OCI-LY1 (cell line): ENCODE measurements around the gene TTLL5.

ENCODE experiments used
- H2AFZ ChIP-seq: fragments of 200-600 bp; sonication (generic), shearing (Covaris generic); 2 replicates; pipeline ENCODE4 v1.6.0; 2014; ENCODE audit warnings: antibody characterized with exemption, mild to moderate bottlenecking, low read length
- H3F3A ChIP-seq: fragments of 200-600 bp; sonication (generic), shearing (Covaris generic); 2 replicates; pipeline ENCODE4 v1.6.0; 2014; ENCODE audit warnings: mild to moderate bottlenecking, antibody characterized with exemption, low read length, moderate library complexity; ENCODE audit not compliant: insufficient read depth
- H3K27ac ChIP-seq: fragments of 200-600 bp; sonication (generic); 2 replicates; pipeline ENCODE4 v1.5.1; 2014; ENCODE audit warnings: low read length, mixed run types, mild to moderate bottlenecking, low read depth; ENCODE audit not compliant: poor library complexity, severe bottlenecking
- H3K27me3 ChIP-seq: fragments of 200-600 bp; sonication (generic); 2 replicates; pipeline ENCODE4 v1.6.0; 2014; ENCODE audit warnings: antibody characterized with exemption, mild to moderate bottlenecking, low read length, moderate library complexity; ENCODE audit not compliant: insufficient read depth
- H3K36me3 ChIP-seq: fragments of 200-600 bp; sonication (generic); 2 replicates; pipeline ENCODE4 v1.6.1; 2014; ENCODE audit warnings: mild to moderate bottlenecking, antibody characterized with exemption, low read length, moderate library complexity, mixed read lengths; ENCODE audit not compliant: insufficient read depth
- H3K4me1 ChIP-seq: fragments of 200-600 bp; sonication (generic); 2 replicates; pipeline ENCODE4 v1.5.1; 2014; ENCODE audit warnings: mild to moderate bottlenecking, low read length, moderate library complexity; ENCODE audit not compliant: insufficient read depth, severe bottlenecking
- H3K4me2 ChIP-seq: fragments of 200-600 bp; sonication (generic), shearing (Covaris generic); 2 replicates; pipeline ENCODE4 v1.6.1; 2014; ENCODE audit warnings: low read length
- H3K4me3 ChIP-seq: fragments of 200-600 bp; sonication (generic); 2 replicates; pipeline ENCODE4 v1.5.1; 2014; ENCODE audit warnings: low read length, low read depth, mild to moderate bottlenecking, mixed read lengths; ENCODE audit not compliant: poor library complexity, severe bottlenecking
- H3K79me2 ChIP-seq: fragments of 200-600 bp; shearing (Covaris generic); 2 replicates; pipeline ENCODE4 v1.6.1; 2016; ENCODE audit warnings: mixed run types, low read length, mixed read lengths; ENCODE audit not compliant: insufficient read depth
- H3K9ac ChIP-seq: fragments of 200-600 bp; sonication (generic), shearing (Covaris generic); 2 replicates; pipeline ENCODE4 v1.6.1; 2014; ENCODE audit warnings: mild to moderate bottlenecking, low read length, mixed read lengths
- H3K9me2 ChIP-seq: fragments of 200-600 bp; sonication (generic), shearing (Covaris generic); 2 replicates; pipeline ENCODE4 v1.6.1; 2014; ENCODE audit warnings: low read depth, mild to moderate bottlenecking, low read length, mixed read lengths
- H3K9me3 ChIP-seq: fragments of 200-600 bp; shearing (Covaris generic); 2 replicates; pipeline ENCODE4 v1.6.1; 2014; ENCODE audit warnings: low read length, mixed read lengths
- H4K20me1 ChIP-seq: fragments of 200-600 bp; sonication (generic), shearing (Covaris generic); 2 replicates; pipeline ENCODE4 v1.6.0; 2016; ENCODE audit warnings: mild to moderate bottlenecking, low read length; ENCODE audit not compliant: insufficient read depth
- EZH2 ChIP-seq: fragments of 200-600 bp; sonication (generic), shearing (Covaris generic); IDR thresholded peaks from 2 replicates; pipeline ENCODE4 v1.8.0; 2017; ENCODE audit warnings: borderline replicate concordance, mixed run types, mild to moderate bottlenecking, antibody characterized with exemption, low read length, moderate library complexity, mixed read lengths
- TF ChIP-seq, protein P1 (sequence below): fragments of 200-600 bp; sonication (generic), shearing (Covaris generic); IDR thresholded peaks from 2 replicates; pipeline ENCODE4 v1.5.1; 2017; ENCODE audit warnings: mild to moderate bottlenecking, antibody characterized with exemption, low read length, moderate library complexity, mixed read lengths

TTLL5 gene

DNA sequence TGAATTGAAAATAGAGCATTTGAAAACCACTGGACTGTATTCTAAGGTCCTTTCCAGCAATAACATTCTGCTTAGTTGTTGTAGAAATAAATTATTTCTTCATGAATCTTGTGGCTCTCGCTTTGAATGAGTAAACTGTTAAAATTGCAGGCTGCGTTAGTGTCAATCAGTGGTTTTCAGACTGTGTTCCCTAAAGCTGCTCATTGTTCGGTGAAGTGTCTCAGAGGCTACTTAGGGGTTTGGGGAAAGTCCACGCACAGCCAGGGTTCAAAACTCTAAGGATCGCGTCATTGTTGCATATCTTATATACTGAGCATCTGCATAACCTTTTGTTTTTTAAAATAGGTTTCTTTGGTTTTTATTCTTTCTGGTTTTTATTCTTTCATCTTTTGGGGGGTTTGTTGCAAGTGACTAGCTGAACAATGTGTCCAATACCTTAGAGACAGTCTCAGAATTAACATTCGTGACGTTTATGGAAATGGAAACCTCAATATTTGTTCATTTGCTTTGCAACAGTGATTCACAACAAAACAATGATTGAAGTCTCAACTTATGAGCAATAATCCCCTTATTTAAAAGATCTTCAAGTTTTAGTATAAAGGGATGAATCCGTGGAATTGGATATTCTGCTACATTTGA, 108.1 kb downstream of the TTLL5 start:
- no peak overlapping the region for H3K4me2 ChIP-seq
- H3K9ac ChIP-seq, result no peak overlapping the region
- H3F3A ChIP-seq, result no peaks in the 10 kb centered on the region
- no peak overlapping the region for H3K27ac ChIP-seq
- H4K20me1 ChIP-seq, result no peaks in the 10 kb centered on the region
- H3K27me3 ChIP-seq, result no peaks in the 10 kb centered on the region
- H3K4me1 ChIP-seq, result no peaks in the 10 kb centered on the region
- no peak for TF ChIP-seq EZH2
- TF ChIP-seq, protein P1, sequence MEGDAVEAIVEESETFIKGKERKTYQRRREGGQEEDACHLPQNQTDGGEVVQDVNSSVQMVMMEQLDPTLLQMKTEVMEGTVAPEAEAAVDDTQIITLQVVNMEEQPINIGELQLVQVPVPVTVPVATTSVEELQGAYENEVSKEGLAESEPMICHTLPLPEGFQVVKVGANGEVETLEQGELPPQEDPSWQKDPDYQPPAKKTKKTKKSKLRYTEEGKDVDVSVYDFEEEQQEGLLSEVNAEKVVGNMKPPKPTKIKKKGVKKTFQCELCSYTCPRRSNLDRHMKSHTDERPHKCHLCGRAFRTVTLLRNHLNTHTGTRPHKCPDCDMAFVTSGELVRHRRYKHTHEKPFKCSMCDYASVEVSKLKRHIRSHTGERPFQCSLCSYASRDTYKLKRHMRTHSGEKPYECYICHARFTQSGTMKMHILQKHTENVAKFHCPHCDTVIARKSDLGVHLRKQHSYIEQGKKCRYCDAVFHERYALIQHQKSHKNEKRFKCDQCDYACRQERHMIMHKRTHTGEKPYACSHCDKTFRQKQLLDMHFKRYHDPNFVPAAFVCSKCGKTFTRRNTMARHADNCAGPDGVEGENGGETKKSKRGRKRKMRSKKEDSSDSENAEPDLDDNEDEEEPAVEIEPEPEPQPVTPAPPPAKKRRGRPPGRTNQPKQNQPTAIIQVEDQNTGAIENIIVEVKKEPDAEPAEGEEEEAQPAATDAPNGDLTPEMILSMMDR, result no peak
- H3K36me3 ChIP-seq, result peaks cover 7% of the 10 kb centered on the region; the same call in 1 of the 2 replicates
- no peaks in the 10 kb centered on the region for H3K79me2 ChIP-seq
- no peaks in the 10 kb centered on the region for H3K9me3 ChIP-seq
- no peak overlapping the region for H3K4me3 ChIP-seq
- H2AFZ ChIP-seq, result no peak overlapping the region
- H3K9me2 ChIP-seq, result no peaks in the 10 kb centered on the region

DNA sequence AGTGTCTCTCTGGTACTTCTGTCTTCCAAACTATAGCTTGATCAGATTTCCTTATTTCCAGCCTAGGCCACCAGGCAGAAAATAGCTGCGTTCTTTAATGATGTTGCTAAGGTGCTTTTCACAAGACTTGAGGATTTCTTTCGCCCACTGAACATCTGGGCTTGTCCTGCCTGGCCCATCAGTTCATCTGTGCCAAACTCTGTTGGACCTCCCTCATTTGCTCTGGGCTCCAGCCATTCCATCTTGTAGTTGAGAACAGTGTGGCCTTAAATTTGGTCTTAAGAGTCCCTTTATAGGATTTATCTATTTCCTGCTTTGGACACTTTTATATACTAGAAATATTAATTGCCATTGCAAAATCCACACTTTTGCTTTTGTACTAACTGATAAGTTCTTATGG, 109.6 kb downstream of the TTLL5 start:
- Histone ChIP-seq H3K27me3 (no peaks in the 10 kb centered on the region), H4K20me1 (no peaks in the 10 kb centered on the region), H3K9me3 (no peaks in the 10 kb centered on the region), H3K36me3 (peaks cover 10% of the 10 kb centered on the region), H2AFZ (no peak overlapping the region), H3K27ac (no peak overlapping the region), H3K79me2 (no peaks in the 10 kb centered on the region), H3K4me2 (no peak overlapping the region), H3K4me1 (no peaks in the 10 kb centered on the region), H3K9ac (no peak overlapping the region), H3K4me3 (no peak overlapping the region), H3F3A (no peaks in the 10 kb centered on the region), H3K9me2 (no peaks in the 10 kb centered on the region)
- TF ChIP-seq EZH2, result no peak
- TF ChIP-seq, protein P1, result no peak

DNA sequence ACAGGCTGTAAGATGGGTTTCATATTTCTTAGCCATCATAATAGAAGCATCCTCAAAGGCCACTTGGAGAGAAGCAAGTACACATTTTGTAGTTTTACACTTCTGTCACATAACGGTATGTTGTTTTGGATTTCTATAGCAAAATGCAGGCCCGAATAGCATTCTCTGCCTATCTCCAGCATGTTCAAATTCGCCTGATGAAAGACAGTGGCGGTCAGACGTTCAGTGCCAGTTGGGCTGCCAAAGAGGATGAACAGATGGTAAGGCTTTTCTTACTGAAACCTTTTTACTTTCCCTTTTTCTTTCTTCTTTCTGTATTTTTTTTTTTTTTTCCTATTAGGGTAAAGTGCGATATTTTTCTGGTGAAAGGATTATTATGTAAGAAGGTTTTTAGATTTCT, 110.5 kb downstream of the TTLL5 start:
- Histone ChIP-seq H3K79me2 (no peaks in the 10 kb centered on the region), H3K9ac (no peak overlapping the region), H3K9me2 (no peaks in the 10 kb centered on the region), H4K20me1 (no peaks in the 10 kb centered on the region), H3K9me3 (no peaks in the 10 kb centered on the region), H3K27ac (no peak overlapping the region), H3K4me2 (no peak overlapping the region), H3F3A (no peaks in the 10 kb centered on the region), H3K27me3 (no peaks in the 10 kb centered on the region), H2AFZ (no peak overlapping the region), H3K4me1 (no peaks in the 10 kb centered on the region), H3K36me3 (peaks cover 14% of the 10 kb centered on the region), H3K4me3 (no peak overlapping the region)
- TF ChIP-seq EZH2, result no peak
- TF ChIP-seq, protein P1, result no peak
